Frontal cortex (tissue), 4 donors: ENCODE results near the gene RPTOR. TPM values are rescaled to one million over a fixed set of nuclear protein-coding genes. Genes with fewer than 3 reads are reported as not detected.
"Not testable (repeated sequence)": the region's sequence is repeated elsewhere in the genome, so short reads cannot be mapped to it uniquely, and the experiment has no call there.

Source experiments
- DNase-seq, 2 donors: peaks; one replicate each; pipeline ENCODE4 v3.0.0; 2012; ENCODE audit warnings: low spot score in 2 of 2
- FAIRE-seq: peaks from 2 replicates; lab custom pipeline; 2012; peaks lifted over from hg19 to GRCh38; lab: Jason Lieb, UNC
- total RNA-seq: library from RNA; depleted of rRNA; stranded (reverse); fragments of >200 nt; gene quantifications from one replicate; pipeline ENCODE4 v1.2.3, GENCODE V29; 2014
- donor health status: control.
- donor health status: control.
- donor health status: control.

The RPTOR gene
- total RNA-seq, 1 donor from 2014 or later = 12.2 TPM

DNA sequence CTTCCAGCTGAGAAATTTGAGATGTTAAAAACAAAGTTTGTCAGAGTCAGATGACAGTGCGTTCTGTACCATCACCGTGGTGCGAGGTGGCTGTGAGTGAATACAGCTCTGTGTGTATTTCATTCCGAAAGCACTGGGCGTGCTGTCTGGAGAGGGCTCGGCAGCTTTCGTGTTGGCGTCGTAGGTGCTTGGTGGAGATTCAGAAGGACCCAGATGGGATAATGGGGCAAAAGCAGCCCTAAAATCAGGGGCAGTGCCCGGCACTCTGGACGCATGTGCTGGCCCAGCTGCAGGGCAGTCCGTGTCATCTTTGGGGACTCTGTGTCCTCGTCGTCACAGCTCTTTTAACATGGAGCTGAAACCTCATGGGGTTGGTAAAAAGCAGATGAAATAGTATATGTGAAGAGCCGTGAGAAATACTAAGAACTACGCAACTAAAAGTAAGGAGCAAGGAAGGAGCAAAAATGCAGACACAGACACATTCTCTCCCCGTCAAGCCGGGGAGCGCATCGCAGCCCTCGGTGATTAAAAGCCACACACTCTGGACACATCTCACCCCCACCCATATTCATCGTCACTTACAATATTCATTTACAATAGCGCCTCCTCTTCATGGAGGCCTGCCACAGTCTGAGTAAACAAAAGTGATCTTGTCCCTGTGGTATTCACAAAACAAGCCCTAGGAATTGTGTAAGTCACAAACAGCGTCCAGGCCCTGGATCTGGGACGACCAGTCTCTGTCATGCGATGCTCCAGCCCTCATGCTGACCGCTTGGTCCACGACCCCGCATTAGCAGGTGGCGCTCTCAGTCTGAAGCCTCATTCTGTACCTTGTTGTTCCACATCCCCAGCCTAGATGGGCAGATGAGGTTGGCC is 206.7 kb downstream of the RPTOR start:
- DNase-seq (peak in 1 of 2 donors; percentile 50), FAIRE-seq (no peak)

DNA sequence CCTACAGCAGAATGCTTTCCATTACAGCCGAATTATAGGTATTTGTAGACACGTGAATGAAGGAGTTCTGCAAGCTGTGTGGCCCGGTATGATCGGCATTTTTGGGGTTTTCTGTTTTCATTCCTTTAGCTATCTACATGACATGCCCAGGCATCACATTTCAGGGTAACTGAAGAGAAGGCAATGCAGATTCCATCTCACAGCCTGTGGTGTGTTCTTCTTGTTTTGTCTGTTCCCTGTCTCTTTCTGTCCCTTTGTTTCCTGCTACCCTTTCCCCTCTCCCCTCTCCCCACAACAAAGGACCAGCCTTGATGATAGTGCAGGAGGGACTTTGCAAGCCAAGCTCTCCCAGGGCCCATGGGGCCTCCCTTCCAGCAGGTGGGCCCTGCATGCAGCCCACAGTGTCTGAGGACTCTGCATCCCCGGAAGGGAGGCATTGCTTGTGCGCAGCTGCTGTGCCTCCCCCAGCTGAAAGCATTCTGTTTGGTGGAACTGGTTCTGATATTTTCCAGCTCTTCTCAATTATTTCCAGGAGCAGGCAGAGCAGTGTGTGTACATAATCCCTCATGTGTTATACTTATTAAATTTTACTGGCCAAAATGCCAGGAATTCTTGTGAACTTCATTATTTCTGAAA is 207.4 kb downstream of the RPTOR start:
- FAIRE-seq (no peak), DNase-seq (no peak)

GRCh38 chr17:80753685-80754345 is 209.2 kb downstream of the RPTOR start:
- DNase-seq (no peak), FAIRE-seq (no peak)

GRCh38 chr17:80754846-80755245 is 210.2 kb downstream of the RPTOR start:
- no peak for FAIRE-seq

GRCh38 chr17:80755650-80756405 is 211.2 kb downstream of the RPTOR start:
- DNase-seq = no peak
- no peak for FAIRE-seq

More at GRCh38 chr17:80754846-80755245, 210.2 kb downstream of the RPTOR start:
- no peak for DNase-seq

GRCh38 chr17:80758481-80759376 is 214.1 kb downstream of the RPTOR start:
- DNase-seq (no peak), FAIRE-seq (no peak)

DNA sequence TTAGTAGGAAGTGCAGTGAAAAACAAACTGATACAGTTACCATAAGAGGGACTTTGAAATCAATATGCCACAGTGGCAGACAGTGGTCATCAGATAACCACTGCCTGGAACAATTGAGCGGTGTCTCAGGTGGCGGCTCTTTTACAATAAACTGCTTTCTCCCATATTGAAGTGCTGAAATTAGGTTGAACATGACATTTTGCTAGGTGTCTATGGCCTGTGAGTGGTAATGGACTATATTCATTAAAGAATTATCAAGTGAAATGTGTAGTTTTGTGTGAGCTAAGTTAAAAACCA is 214.7 kb downstream of the RPTOR start:
- no peak for FAIRE-seq

GRCh38 chr17:80760511-80760911 is 215.9 kb downstream of the RPTOR start:
- no peak for DNase-seq
- no peak for FAIRE-seq

More for the DNA sequence above, 214.7 kb downstream of the RPTOR start:
- no peak for DNase-seq

- FAIRE-seq = no peak
- DNase-seq = no peak
Measured at GRCh38 chr17:80761110-80761871, 216.7 kb downstream of the RPTOR start.

DNA sequence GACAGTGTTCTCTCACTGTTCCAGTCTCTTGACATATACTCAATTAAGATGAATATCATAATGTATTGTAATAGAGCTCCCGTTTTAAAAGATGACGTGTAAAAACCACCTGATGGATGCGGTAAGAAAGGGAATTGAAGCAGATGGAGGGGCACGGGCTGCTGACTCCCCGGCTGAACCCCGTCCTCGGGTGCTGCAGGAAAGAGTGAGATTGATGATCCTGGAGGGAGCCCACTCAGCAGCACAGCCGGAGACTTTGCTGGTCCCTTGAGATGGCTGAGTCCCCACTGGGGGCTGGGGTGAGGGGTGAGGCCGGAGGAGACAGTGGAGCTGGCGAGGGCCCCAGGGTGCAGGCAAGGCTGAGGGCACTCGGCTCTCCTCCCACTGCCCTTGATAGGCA is 217.4 kb downstream of the RPTOR start:
- FAIRE-seq (no peak), DNase-seq (no peak)

DNA sequence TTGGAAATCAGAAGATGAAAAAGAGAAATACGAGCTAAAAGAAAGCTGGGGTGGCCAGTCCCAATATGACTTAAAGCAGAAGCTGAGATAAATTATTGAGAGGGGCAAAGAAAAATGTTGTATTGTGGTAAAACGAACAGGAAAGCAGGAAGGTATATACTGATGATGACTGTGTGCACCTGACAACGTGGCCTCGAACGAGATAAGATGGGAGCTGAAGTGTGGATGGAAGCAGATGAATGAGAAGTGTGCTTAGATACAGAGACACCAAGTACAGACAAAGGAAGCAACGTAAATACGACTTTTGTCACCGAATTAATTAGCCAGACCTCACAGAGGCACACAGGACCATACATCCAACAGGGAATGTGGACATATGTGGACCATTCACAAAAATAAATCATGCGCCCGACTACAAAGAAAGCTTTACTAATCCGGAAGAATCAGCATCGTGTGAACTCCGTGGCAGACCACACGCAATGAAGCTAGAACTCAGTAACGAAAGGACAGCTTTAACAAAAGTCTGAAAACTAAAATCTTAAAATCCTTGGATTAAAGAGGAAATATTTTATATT is 218.7 kb downstream of the RPTOR start:
- DNase-seq (no peak), FAIRE-seq (no peak)

- FAIRE-seq, DNase-seq: not testable (repeated sequence)
Measured at GRCh38 chr17:80764627-80765145, 220.0 kb downstream of the RPTOR start.

DNA sequence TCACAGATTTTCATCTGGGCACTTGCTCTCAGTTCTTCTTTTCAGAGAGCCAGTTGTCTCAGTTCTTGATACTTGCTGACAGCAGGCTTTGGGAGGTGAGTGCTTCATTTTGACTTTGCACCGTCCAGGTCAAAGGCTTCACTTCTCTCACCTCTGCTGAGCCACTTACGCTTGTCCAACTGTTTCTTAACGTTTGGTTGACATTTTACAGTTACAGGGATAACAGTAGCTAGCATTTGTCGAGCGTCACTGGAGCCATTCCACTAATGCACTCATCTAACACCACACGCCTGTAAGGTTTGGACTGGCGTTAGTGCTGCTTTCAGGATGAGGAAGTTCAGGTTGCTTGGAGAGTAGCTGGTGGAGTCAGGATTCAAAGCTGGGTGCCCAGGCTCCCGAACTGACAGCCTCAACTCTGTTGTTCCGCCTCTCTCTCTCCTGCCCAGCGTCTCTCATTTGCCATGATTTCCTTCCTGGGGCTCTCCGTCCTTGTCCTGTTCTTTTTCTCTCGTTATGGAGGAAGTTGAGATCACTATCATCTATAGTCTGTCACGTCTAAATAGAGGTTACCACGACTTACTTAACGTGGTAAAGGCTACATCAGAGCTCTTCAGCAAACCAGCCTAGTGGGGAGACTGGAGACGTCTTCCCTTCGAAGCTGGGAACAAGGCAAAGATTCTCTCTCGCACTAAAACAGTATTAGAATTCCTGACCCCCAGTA is 220.8 kb downstream of the RPTOR start:
- FAIRE-seq = no peak
- DNase-seq = no peak

DNA sequence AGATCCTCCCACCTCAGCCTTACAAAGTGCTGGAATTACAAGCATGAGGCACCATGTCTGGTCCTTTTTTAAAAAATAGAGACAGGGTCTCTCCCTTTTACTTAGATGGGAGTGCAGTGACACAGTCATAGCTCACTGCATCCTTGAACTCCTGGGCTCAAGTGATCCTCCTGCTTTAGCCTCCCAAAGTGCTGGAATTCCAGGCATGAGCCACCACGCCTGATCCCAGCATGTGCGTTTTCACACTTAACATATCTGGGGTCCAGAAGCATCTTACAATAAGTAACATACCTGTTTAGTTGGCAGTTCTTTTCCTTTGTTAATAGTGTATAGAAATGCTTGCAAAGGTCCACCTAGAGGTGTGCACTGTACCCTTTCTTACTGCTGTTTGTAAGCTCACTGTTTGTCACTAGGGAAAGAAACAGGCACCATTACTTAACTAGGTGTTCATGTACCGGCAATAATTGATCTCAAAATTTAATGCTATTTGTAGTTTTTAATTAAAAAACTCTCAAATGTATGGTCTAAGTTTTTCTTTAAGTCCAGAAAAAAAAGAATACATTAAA is 221.7 kb downstream of the RPTOR start:
- FAIRE-seq (no peak), DNase-seq (no peak)

- DNase-seq = no peak
- no peak for FAIRE-seq
Measured at GRCh38 chr17:80768389-80768788, 223.8 kb downstream of the RPTOR start.

DNA sequence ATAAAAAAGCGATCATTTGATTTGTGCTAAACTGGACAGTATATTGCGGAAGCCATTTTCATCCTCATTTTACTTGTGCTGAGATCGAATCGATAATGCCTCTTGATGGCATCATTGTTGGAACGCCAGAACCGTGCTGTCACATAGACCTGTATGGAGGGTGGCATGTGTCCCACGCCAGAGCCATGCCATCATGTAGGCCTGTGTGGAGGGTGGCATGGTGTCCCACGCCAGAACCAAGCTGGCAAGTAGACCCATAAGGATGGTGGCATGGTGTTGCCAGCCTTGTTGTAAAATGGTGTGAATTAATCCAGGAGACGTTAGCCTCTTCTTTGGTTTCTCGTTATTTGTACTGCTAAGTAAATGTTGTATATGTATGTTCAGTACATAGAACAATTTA is 224.3 kb downstream of the RPTOR start:
- FAIRE-seq (no peak), DNase-seq (no peak)

DNA sequence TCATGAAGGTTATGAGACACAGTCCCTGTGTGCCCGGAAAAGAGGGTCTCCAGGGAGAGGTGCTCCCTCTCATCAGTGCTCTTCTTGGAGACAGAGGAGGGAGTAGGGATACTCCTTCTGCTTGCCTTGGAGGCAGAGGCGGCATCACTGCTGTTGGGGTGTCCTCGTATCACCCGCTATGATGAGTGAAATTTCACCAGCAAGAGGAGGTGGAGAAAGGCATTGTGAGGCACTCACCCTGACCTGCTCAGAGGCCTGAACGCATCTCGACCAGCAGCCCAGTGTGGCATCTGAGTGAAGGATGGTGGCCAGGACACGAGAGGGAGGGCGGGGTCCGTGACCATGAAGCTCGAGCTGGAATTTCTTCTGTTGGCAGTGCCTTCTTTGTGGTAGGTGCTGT is 224.9 kb downstream of the RPTOR start:
- FAIRE-seq = no peak
- no peak for DNase-seq
